ENCODE results near the gene ABL1. TPM values are rescaled to one million over a fixed set of nuclear protein-coding genes. Genes with fewer than 3 reads are reported as not detected.

The ABL1 gene
- total RNA-seq, 2 donors from 2014 or later, result 62.8 to 123 TPM

- no peak for TF ChIP-seq CTCF (IDR thresholded peaks at IDR 0.05)
- H3K27ac ChIP-seq, result no peak overlapping the region
- ATAC-seq (ENCODE audit: insufficient number of reproducible peaks, low FRiP score, low read depth) (no peak), DNase-seq (ENCODE audit: low spot score) (no peak)
- H3K9me3 ChIP-seq, result no peaks in the 10 kb centered on the region
- no peak overlapping the region for H3K4me3 ChIP-seq
- no peaks in the 10 kb centered on the region for H3K27me3 ChIP-seq (replicated peaks; ENCODE audit: insufficient read depth)
- peaks cover 21% of the 10 kb centered on the region for H3K36me3 ChIP-seq
- peaks cover 6 to 49% of the 10 kb centered on the region in 2 donors for H3K4me1 ChIP-seq (ENCODE audit: control insufficient read depth in 1 of 2, low read depth in 2 of 2)
These were observed 29.5 kb downstream of the ABL1 start for GRCh38 chr9:130864541-130864940.

GRCh38 chr9:130865921-130866320 lies 30.9 kb downstream of the ABL1 start:
- peaks cover 21% of the 10 kb centered on the region for H3K36me3 ChIP-seq
- no peak overlapping the region for H3K27ac ChIP-seq
- DNase-seq (ENCODE audit: low spot score), result no peak
- ATAC-seq (ENCODE audit: insufficient number of reproducible peaks, low FRiP score, low read depth), result no peak
- peaks cover 0 to 48% of the 10 kb centered on the region in 2 donors for H3K4me1 ChIP-seq (ENCODE audit: control insufficient read depth in 1 of 2, low read depth in 2 of 2)
- TF ChIP-seq CTCF (IDR thresholded peaks at IDR 0.05), result no peak
- no peaks in the 10 kb centered on the region for H3K9me3 ChIP-seq
- H3K27me3 ChIP-seq (replicated peaks; ENCODE audit: insufficient read depth), result no peaks in the 10 kb centered on the region
- H3K4me3 ChIP-seq, result no peak overlapping the region

GRCh38 chr9:130866474-130866965 lies 31.5 kb downstream of the ABL1 start:
- Histone ChIP-seq H3K4me3 (no peak overlapping the region), H3K27ac (no peak overlapping the region), H3K27me3 (replicated peaks; ENCODE audit: insufficient read depth) (no peaks in the 10 kb centered on the region), H3K4me1 (ENCODE audit: control insufficient read depth in 1 of 2, low read depth in 2 of 2) (peaks cover 0 to 42% of the 10 kb centered on the region in 2 donors), H3K9me3 (no peaks in the 10 kb centered on the region), H3K36me3 (peaks cover 21% of the 10 kb centered on the region)
- peak; percentile 79 for TF ChIP-seq CTCF (IDR thresholded peaks at IDR 0.05)
- DNase-seq (ENCODE audit: low spot score), result no peak
- ATAC-seq (ENCODE audit: insufficient number of reproducible peaks, low FRiP score, low read depth), result no peak

- no peak overlapping the region for H3K27ac ChIP-seq
- H3K9me3 ChIP-seq, result no peaks in the 10 kb centered on the region
- no peak overlapping the region for H3K4me3 ChIP-seq
- peaks cover 21% of the 10 kb centered on the region for H3K36me3 ChIP-seq
- H3K27me3 ChIP-seq (replicated peaks; ENCODE audit: insufficient read depth), result no peaks in the 10 kb centered on the region
- H3K4me1 ChIP-seq (ENCODE audit: control insufficient read depth in 1 of 2, low read depth in 2 of 2), result peaks cover 1 to 43% of the 10 kb centered on the region in 2 donors
- no peak for DNase-seq (ENCODE audit: low spot score)
- TF ChIP-seq CTCF (IDR thresholded peaks at IDR 0.05), result no peak
- ATAC-seq (ENCODE audit: insufficient number of reproducible peaks, low FRiP score, low read depth), result no peak
These were observed 32.5 kb downstream of the ABL1 start for GRCh38 chr9:130867556-130867955.

- H3K4me1 ChIP-seq (ENCODE audit: control insufficient read depth in 1 of 2, low read depth in 2 of 2), result peaks cover 6 to 49% of the 10 kb centered on the region in 2 donors
- ATAC-seq (ENCODE audit: insufficient number of reproducible peaks, low FRiP score, low read depth), result no peak
- peaks cover 14% of the 10 kb centered on the region for H3K36me3 ChIP-seq
- no peak for DNase-seq (ENCODE audit: low spot score)
- no peaks in the 10 kb centered on the region for H3K9me3 ChIP-seq
- H3K27ac ChIP-seq, result no peak overlapping the region
- no peaks in the 10 kb centered on the region for H3K27me3 ChIP-seq (replicated peaks; ENCODE audit: insufficient read depth)
- no peak for TF ChIP-seq CTCF (IDR thresholded peaks at IDR 0.05)
- H3K4me3 ChIP-seq, result no peak overlapping the region
These were observed 33.2 kb downstream of the ABL1 start for GRCh38 chr9:130868230-130868629.
